ENCODE data around the gene ESRRB.
"Not testable (repeated sequence)": the region's sequence is repeated elsewhere in the genome, so short reads cannot be mapped to it uniquely, and the experiment has no call there.

Gene ESRRB

GRCh38 chr14:76498976-76499375 lies 123.0 kb downstream of the ESRRB start:
- no peak for DNase-seq

GRCh38 chr14:76499399-76499798 lies 123.5 kb downstream of the ESRRB start:
- DNase-seq, result no peak

GRCh38 chr14:76500011-76500410 lies 124.1 kb downstream of the ESRRB start:
- DNase-seq, result no peak

- no peak for DNase-seq
These were observed 124.5 kb downstream of the ESRRB start for GRCh38 chr14:76500480-76500879.

- DNase-seq, result no peak
These were observed 125.3 kb downstream of the ESRRB start for GRCh38 chr14:76501156-76501720.

- DNase-seq, result no peak
These were observed 126.3 kb downstream of the ESRRB start for GRCh38 chr14:76502219-76502618.

- DNase-seq, result no peak
These were observed 126.7 kb downstream of the ESRRB start for GRCh38 chr14:76502638-76503037.

GRCh38 chr14:76509311-76509710 lies 133.4 kb downstream of the ESRRB start:
- DNase-seq, result no peak

GRCh38 chr14:76510181-76510580 lies 134.2 kb downstream of the ESRRB start:
- no peak for DNase-seq

- DNase-seq, result no peak
These were observed 138.5 kb downstream of the ESRRB start for GRCh38 chr14:76514213-76514998.

GRCh38 chr14:76516884-76517283 lies 140.9 kb downstream of the ESRRB start:
- no peak for DNase-seq

GRCh38 chr14:76518366-76518765 lies 142.4 kb downstream of the ESRRB start:
- no peak for DNase-seq

- no peak for DNase-seq
These were observed 149.3 kb downstream of the ESRRB start for GRCh38 chr14:76525106-76525821.

GRCh38 chr14:76531085-76531484 lies 155.1 kb downstream of the ESRRB start:
- no peak for DNase-seq

GRCh38 chr14:76531821-76532318 lies 155.9 kb downstream of the ESRRB start:
- no peak for DNase-seq

- not testable (repeated sequence) for DNase-seq
These were observed 160.7 kb downstream of the ESRRB start for GRCh38 chr14:76536636-76537035.

- no peak for DNase-seq
These were observed 162.1 kb downstream of the ESRRB start for GRCh38 chr14:76537906-76538647.

GRCh38 chr14:76538648-76539008 lies 162.7 kb downstream of the ESRRB start:
- no peak for DNase-seq

GRCh38 chr14:76539130-76539529 lies 163.2 kb downstream of the ESRRB start:
- no peak for DNase-seq

GRCh38 chr14:76541594-76542219 lies 165.8 kb downstream of the ESRRB start:
- DNase-seq, result no peak

GRCh38 chr14:76546426-76547221 lies 170.7 kb downstream of the ESRRB start:
- no peak for DNase-seq

GRCh38 chr14:76547831-76548230 lies 171.9 kb downstream of the ESRRB start:
- no peak for DNase-seq

Measured in GOT3 (cell line).